Liver (tissue), 9 donors: ENCODE data around the gene LRRC18. TPM values are rescaled to one million over a fixed set of nuclear protein-coding genes. Genes with fewer than 3 reads are reported as not detected.

Source experiments
- DNase-seq: peaks from one replicate; pipeline ENCODE4 v3.0.0-alpha.2; 2017; ENCODE audit warnings: low spot score
- H3K27ac ChIP-seq, 2 donors: one replicate each; pipeline ENCODE4 v1.7.0; 2013; ENCODE audit warnings: inconsistent platforms in 2 of 2, low read length in 2 of 2, control low read depth in 1 of 2, low read depth in 1 of 2, mild to moderate bottlenecking in 1 of 2
- H3K27me3 ChIP-seq, 4 donors: one replicate each; pipeline versions ENCODE4 v1.6.1 to v1.7.0; 2013; ENCODE audit warnings: low read length in 3 of 4, inconsistent platforms in 1 of 4, mild to moderate bottlenecking in 1 of 4, moderate library complexity in 1 of 4; ENCODE audit not compliant: control insufficient read depth in 4 of 4, insufficient read depth in 4 of 4
- H3K36me3 ChIP-seq, 4 donors: one replicate each; pipeline versions ENCODE4 v1.6.1 to v1.7.0; 2013; ENCODE audit warnings: low read length in 3 of 4, mild to moderate bottlenecking in 3 of 4, low read depth in 1 of 4, moderate library complexity in 1 of 4; ENCODE audit not compliant: control insufficient read depth in 4 of 4, insufficient read depth in 3 of 4
- H3K4me1 ChIP-seq, 4 donors: one replicate each; pipeline versions ENCODE4 v1.6.1 to v1.7.0; 2013; ENCODE audit warnings: low read length in 3 of 4, mild to moderate bottlenecking in 3 of 4, moderate library complexity in 1 of 4; ENCODE audit not compliant: control insufficient read depth in 4 of 4, insufficient read depth in 4 of 4
- H3K4me3 ChIP-seq, 3 donors: one replicate each; pipeline versions ENCODE4 v1.6.1 to v1.7.0; 2013; ENCODE audit warnings: low read length in 3 of 3, control low read depth in 1 of 3, low read depth in 1 of 3, mild to moderate bottlenecking in 1 of 3
- H3K9ac ChIP-seq, 2 donors: one replicate each; pipeline ENCODE4 v1.7.0; 2013; ENCODE audit warnings: low read length in 2 of 2, mild to moderate bottlenecking in 2 of 2, moderate library complexity in 2 of 2, control low read depth in 1 of 2, low read depth in 1 of 2
- H3K9me3 ChIP-seq, 4 donors: one replicate each; pipeline versions ENCODE4 v1.6.1 to v1.7.0; 2013; ENCODE audit warnings: low read length in 3 of 4; ENCODE audit not compliant: control insufficient read depth in 4 of 4
- CTCF ChIP-seq: fragments of 150-350 bp; IDR thresholded peaks from 2 replicates; pipeline ENCODE4 v1.5.1; 2017; ENCODE audit warnings: improper control_type of control experiment, low read depth, low read length; ENCODE audit not compliant: missing input control
- FOXA1 ChIP-seq: IDR thresholded peaks from 2 replicates; pipeline ENCODE4 v1.6.1; 2016; ENCODE audit warnings: antibody characterized with exemption
- HNF4A ChIP-seq, 2 donors: conservative IDR thresholded peaks; 2 replicates each; pipeline ENCODE4 v1.6.1; 2016; ENCODE audit warnings: antibody characterized with exemption in 2 of 2, mild to moderate bottlenecking in 2 of 2
- HNF4G ChIP-seq: IDR thresholded peaks from 2 replicates; pipeline ENCODE4 v1.6.1; 2016; ENCODE audit warnings: antibody characterized with exemption
- RAD21 ChIP-seq, 2 donors: IDR thresholded peaks; 2 replicates each; pipeline ENCODE4 v1.6.1; 2016; ENCODE audit warnings: antibody characterized with exemption in 2 of 2, mild to moderate bottlenecking in 2 of 2
- YY1 ChIP-seq: IDR thresholded peaks from 2 replicates; pipeline ENCODE4 v1.6.1; 2016; ENCODE audit warnings: antibody characterized with exemption, mild to moderate bottlenecking
- WGBS: extraction: QIAGEN DNeasy Blood & Tissue Kit; methylation state at CpG from one replicate; pipeline ENCODE4 v1.1.7; 2013; 5-methylcytosine and 5-hydroxymethylcytosine counted together
- polyA plus RNA-seq, 2 donors: library from polyadenylated mRNA; stranded (reverse) in 1 of 2; unstranded in 1 of 2; fragments of 200-250 nt in 1 of 2; fragments of >200 nt in 1 of 2; fragmentation: Nextera tagmentation in 1 of 2; extraction: Ambion mirVana in 1 of 2; gene quantifications; one replicate each; pipeline versions ENCODE4 v1.2.1 to v1.2.3, GENCODE V29; 2013 to 2015
- total RNA-seq, 2 donors: library from RNA; depleted of rRNA; stranded (reverse); fragments of >200 nt; gene quantifications; one replicate each; pipeline ENCODE4 v1.2.3, GENCODE V29; 2014
- TF ChIP-seq, protein P1 (sequence below): IDR thresholded peaks from 2 replicates; pipeline ENCODE4 v1.6.1; 2016; ENCODE audit warnings: antibody characterized with exemption, mild to moderate bottlenecking
- TF ChIP-seq, protein P2 (sequence below): IDR thresholded peaks from 2 replicates; pipeline ENCODE4 v1.6.1; 2016; ENCODE audit warnings: antibody characterized with exemption
- donor health status: healthy.
- donor health status: healthy.
- donor health status: healthy.
- donor health status: healthy.
- donor health status: healthy.

Gene LRRC18
- total and polyA plus RNA-seq, 4 donors = not detected

- Histone ChIP-seq H3K36me3 (no peaks in the 10 kb centered on the region), H3K9ac (no peak overlapping the region), H3K4me3 (no peak overlapping the region), H3K9me3 (no peaks in the 10 kb centered on the region), H3K27me3 (no peaks in the 10 kb centered on the region), H3K27ac (no peak overlapping the region), H3K4me1 (no peaks in the 10 kb centered on the region)
- TF ChIP-seq, protein P1, sequence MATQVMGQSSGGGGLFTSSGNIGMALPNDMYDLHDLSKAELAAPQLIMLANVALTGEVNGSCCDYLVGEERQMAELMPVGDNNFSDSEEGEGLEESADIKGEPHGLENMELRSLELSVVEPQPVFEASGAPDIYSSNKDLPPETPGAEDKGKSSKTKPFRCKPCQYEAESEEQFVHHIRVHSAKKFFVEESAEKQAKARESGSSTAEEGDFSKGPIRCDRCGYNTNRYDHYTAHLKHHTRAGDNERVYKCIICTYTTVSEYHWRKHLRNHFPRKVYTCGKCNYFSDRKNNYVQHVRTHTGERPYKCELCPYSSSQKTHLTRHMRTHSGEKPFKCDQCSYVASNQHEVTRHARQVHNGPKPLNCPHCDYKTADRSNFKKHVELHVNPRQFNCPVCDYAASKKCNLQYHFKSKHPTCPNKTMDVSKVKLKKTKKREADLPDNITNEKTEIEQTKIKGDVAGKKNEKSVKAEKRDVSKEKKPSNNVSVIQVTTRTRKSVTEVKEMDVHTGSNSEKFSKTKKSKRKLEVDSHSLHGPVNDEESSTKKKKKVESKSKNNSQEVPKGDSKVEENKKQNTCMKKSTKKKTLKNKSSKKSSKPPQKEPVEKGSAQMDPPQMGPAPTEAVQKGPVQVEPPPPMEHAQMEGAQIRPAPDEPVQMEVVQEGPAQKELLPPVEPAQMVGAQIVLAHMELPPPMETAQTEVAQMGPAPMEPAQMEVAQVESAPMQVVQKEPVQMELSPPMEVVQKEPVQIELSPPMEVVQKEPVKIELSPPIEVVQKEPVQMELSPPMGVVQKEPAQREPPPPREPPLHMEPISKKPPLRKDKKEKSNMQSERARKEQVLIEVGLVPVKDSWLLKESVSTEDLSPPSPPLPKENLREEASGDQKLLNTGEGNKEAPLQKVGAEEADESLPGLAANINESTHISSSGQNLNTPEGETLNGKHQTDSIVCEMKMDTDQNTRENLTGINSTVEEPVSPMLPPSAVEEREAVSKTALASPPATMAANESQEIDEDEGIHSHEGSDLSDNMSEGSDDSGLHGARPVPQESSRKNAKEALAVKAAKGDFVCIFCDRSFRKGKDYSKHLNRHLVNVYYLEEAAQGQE = no peak
- TF ChIP-seq CTCF = no peak
- TF ChIP-seq HNF4A (conservative IDR thresholded peaks at IDR 0.05) = no peak
- no peak for TF ChIP-seq FOXA1
- TF ChIP-seq HNF4G = no peak
- TF ChIP-seq RAD21 (IDR thresholded peaks at IDR 0.05) = no peak
- 78% methylated on average over 3 of the region's 3 CpGs for WGBS
- no peak for DNase-seq
These were observed 43.8 kb downstream of the LRRC18 start for GRCh38 chr10:48895803-48896195.

DNA sequence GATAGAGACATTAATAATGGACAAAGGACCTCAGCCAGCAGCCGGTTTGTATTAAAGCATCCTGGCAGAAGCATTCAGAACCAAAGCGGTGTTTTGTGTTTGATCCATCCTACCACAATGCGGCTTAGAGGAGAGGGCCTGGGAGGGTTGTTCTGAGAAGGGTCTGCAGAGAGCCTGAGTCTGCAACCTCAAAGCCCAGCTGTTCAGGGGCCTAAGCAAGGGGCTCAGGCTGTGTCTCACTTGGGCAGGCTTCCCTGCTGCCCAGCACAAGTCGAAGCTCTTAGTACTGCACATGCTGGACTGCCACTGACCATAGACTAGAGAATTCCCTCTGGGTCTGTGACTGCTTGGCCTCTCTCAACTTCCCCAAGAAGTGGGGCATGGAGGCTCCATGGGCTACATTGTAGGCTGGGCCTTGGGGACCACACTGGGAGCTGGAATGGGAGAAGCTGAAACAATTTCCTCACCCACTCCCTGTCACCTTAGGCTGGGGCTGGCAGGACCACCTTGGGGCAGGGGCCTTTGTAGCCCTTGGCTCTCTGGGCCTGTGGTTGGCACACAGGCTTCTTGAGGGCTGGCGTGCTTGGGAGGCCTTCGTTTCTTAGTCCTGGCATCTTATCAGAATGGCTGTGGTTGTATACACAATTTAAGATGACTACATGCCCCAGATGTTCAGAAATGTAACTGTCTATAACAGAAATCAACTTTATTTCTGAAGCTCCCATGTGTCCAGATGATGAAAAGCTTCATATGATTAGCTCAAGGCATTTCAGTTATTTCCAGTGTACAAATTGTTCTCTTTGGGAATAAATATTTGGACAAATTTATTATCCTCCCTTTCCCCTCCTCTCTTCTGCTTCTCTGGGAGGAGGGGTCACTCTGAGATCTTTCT is 44.5 kb downstream of the LRRC18 start:
- Histone ChIP-seq H3K4me3 (no peak overlapping the region), H3K9me3 (no peaks in the 10 kb centered on the region), H3K9ac (no peak overlapping the region), H3K4me1 (no peaks in the 10 kb centered on the region), H3K36me3 (no peaks in the 10 kb centered on the region), H3K27me3 (no peaks in the 10 kb centered on the region), H3K27ac (no peak overlapping the region)
- TF ChIP-seq YY1 = no peak
- no peak for DNase-seq
- WGBS = 93% methylated on average over 6 of the region's 6 CpGs

- H3K9ac ChIP-seq = no peak overlapping the region
- H3K36me3 ChIP-seq = no peaks in the 10 kb centered on the region
- no peaks in the 10 kb centered on the region for H3K4me1 ChIP-seq
- DNase-seq = no peak
- H3K27me3 ChIP-seq = no peaks in the 10 kb centered on the region
- WGBS = 90% methylated on average over 11 of the region's 11 CpGs
- H3K4me3 ChIP-seq = no peak overlapping the region
- no peak for TF ChIP-seq HNF4G
- TF ChIP-seq, protein P2, sequence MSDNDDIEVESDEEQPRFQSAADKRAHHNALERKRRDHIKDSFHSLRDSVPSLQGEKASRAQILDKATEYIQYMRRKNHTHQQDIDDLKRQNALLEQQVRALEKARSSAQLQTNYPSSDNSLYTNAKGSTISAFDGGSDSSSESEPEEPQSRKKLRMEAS = no peak
- no peaks in the 10 kb centered on the region for H3K9me3 ChIP-seq
- H3K27ac ChIP-seq = no peak overlapping the region
These were observed 48.5 kb downstream of the LRRC18 start for GRCh38 chr10:48890888-48891850.
